B cell (primary cell): Measurements from ENCODE around the gene ADGRB2.

ENCODE experiments used
- CTCF ChIP-seq: fragments of 200-600 bp; IDR thresholded peaks from one replicate; pipeline ENCODE4 v1.8.0; 2022; ENCODE audit warnings: antibody characterized with exemption, mild to moderate bottlenecking
- EZH2 ChIP-seq: IDR thresholded peaks from 2 replicates; pipeline ENCODE4 v1.6.1; 2012; ENCODE audit warnings: borderline replicate concordance, low read depth, mild to moderate bottlenecking, moderate library complexity, low read length; ENCODE audit not compliant: insufficient read depth, poor library complexity, severe bottlenecking

DNA sequence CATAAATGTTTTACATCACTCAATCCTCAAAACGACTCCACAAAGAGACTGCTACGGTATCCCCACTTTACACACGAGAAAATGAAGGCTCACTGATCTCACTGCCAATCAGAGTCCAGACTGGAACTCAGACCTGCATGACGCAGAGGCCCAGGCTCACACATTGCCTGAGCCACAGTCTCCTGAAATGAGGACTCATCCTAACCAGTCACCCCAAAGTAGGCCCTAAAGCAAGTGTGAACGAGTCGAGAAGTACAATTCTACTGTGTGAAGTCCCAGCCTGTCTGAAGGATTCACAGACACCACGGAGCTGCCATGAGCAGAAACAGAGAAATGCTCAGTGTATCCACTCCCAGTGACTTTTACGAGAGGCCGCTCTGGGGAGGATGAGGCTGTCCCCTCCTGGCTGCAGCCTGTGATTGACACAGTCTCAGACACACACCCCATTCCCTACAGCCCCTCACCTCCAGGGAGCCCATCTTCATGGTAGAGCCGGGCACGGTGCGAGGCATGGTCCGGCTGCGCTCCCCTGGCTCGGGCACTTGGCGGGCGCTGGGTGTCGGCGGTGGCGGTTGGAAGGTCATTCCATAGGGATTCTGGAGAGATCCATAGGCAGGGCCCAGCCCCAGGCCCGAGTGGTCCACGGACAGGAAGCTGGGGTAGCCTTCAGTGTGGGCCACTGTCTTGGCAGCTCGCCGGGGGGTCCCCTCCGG lies 33.6 kb downstream of the ADGRB2 start:
- no peak for TF ChIP-seq EZH2
- TF ChIP-seq CTCF: no peak
